Measurements from ENCODE around the gene CISTR. TPM values are rescaled to one million over a fixed set of nuclear protein-coding genes. Genes with fewer than 3 reads are reported as not detected.
A peak's percentile ranks its signal among the peaks of the same experiment; 100 is the strongest.
"Not testable (repeated sequence)": the region's sequence is repeated elsewhere in the genome, so short reads cannot be mapped to it uniquely, and the experiment has no call there.

CISTR gene
- total RNA-seq, 1 donor from 2014 or later, result not detected

DNA sequence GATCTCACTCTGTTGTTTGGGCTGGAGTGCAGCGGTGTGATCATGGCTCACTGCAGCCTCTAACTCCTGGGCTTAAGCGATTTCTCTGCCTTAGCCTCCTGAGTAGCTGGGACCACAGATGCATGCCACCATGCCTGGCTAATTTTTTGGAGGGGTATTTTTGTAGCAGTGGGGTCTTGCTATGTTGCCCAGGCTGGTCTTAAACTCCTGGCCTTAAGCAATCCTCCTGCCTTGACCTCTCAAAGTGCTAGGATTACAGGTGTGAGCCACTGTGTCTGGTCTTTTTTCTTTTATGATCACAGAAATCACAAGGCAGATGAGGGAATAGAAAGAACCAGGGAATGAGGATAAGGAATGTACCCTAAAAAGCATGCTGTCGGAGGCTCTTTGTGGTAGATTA is 11.0 kb upstream of the CISTR start:
- DNase-seq, result not testable (repeated sequence)

DNA sequence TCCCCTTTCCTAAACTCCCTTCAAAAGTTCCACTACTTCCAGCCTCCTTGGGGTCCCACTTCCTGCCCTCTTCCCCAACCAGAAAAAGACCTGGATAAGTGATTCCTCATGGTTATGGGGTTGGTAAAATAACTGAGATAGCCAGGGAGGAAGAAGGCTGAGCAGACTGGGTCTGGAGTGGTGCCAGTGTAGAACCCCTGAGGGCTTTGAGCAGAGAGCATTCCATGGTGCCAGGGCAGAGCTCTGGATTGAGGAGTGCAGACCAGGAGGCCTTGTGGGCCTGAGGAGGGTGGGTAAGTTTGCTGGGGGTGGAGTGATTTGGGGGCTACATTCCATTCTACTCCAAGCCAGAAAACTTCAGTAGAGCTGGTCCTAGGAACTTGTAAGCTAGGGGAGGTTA is 9.5 kb upstream of the CISTR start:
- DNase-seq, result no peak

DNA sequence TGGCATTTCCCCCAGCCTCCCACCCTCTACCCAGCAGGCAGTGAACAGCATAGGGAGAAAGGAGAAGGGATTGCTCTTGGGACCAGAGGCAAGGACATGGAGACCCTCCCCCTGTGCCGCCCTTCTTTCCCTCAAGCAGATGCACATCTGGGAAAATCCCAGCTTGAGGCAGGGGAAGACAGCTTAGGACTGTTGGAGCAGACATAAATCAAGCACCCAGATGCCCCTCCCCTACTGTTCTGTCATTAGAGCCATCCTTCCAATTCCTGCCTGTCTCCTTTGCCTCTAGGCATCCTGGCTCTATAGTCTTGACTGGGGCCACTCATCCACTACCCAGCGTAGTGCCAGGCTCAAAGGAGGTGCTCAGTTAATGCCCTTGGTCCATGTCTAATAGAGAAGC is 7.5 kb upstream of the CISTR start:
- DNase-seq, result no peak

DNA sequence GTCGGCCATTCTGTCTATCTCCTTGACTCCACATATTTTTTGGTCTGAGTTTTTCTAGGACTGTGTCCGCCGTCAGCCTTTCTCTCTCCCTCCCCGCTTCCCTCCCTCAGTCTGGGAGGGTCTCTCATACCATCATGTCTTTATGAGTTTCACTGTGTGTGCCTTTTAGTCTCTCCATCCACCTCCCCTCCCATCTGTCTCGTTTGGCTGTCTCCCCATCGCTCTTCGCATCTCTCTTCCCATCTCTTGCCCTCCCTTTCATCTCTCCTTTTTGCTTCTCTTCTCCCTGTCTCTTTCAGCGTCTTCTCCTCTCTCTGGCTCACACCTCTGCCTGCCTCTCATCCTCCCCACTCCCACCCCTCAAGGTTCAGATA is 6.9 kb upstream of the CISTR start:
- DNase-seq, result no peak

DNA sequence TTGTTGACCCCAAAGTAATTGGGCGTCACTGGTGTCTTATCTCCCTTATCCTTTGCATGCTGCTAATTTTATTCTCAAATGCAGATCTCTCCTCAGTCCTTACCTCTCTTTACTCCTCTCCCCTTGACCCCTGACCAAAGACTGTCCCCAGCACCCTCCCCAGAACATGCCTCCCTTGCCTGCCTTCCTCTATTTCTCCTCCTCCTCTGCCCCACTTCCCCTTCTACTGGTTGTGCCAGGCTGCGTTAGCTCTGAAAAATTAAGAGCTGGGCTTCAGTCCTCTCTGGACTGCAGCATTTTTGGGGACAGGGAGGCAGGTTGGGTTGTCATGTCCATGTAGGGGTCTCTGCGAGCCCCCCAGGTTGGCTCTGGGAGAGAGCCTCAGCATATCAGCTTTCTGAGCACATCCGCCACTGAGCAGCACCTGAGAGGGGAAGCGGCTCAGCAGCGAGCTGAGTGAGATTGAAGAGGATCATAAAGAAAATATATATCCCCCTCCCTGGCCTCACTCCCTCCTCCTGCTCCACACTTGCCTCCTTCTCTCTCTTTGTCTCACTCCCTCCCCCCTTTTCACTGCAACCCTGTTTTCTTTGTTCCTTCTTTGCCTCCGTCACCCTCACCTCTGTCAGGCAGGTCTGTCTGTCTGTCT is 6.4 kb upstream of the CISTR start:
- DNase-seq, result no peak

DNA sequence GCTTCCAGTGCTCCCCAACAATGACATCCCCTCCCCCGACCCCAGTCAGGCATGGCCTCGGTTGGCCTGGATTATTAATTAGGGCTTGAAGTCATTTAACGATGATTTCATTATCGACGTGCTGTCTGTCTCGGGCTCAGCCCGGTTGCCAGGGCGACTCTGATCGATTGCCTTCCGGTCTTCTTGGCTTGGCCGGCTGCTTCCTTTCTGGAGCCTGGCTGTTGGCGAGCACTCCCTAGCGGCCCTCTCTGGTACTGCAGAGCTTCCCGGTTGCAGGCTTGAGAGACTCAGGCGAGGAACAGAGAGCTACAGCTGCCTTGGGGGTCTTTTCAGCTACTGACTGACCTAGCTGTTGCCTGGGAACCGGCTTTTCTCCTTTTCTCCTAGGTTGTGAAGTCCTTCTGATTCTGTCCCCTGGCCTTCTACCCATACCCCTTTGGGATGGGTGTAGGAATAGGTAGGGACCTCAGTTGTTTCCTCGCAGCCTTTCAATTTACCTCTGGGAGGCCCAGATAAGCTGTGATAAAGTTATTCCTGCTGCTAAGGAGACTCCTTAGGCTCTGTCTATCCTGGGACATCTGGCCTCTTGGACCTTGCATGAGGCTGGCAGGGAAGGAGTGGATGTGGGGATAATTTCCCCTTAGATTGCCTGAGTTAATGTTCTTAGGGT is 5.5 kb upstream of the CISTR start:
- peak; percentile 84 for DNase-seq

DNA sequence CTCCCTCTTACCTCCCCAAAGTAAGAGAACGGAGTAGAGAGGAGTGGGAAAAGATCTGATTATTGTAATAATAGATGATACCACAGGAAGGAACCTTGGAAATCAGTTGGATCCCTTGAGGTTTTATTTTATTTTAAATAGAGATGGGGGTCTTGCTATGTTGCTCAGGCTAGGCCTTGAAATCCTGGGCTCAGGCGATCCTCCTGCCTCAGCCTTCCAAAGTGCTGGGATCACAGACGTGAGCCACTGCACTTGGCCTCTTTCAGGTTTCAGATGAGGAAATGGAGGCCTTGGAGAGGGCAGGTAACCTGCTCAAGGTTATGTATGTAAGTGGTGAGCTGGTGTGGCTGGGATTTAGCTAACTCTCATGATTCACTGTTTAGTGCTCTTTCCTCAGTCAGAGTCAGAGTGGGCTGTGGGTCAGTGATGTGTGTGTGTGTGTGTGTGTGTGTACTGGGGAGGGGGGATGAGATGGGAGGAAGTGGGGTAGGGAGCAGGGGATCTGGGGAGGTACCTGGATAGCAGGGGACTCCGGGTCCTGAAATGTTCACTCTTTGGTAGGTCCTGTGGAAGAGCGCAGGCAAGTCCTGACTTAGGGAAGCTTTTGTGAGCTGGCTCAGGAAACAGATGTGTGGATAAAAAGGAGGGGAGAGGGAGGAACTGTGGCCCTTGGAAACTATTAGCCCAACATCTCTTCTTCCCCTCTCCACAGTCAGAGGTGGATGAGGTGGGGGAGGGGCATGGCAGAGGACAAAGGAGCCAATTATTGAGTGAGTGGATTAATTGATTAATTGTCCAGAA is 4.7 kb upstream of the CISTR start:
- DNase-seq, result peak; percentile 54

DNA sequence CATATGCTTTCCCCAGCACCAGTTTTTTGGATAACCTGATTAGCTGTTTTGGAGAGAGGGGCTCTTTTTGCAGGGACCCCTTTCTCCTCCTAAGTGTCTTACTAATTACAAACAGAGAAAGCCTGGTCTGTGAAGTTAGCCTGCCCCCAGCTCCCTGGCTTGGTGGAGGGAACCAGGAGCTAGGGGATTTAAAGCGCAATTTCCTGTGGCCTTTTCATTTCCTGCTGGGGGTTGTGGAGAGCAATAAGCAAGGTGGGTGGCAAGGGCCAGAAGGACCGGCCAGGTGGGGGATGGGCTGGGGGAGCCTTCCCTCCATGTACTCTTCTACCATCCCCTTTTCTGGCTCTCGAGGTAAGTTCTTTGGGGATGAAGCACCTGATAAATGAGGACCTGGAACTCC is 4.1 kb upstream of the CISTR start:
- DNase-seq, result no peak

DNA sequence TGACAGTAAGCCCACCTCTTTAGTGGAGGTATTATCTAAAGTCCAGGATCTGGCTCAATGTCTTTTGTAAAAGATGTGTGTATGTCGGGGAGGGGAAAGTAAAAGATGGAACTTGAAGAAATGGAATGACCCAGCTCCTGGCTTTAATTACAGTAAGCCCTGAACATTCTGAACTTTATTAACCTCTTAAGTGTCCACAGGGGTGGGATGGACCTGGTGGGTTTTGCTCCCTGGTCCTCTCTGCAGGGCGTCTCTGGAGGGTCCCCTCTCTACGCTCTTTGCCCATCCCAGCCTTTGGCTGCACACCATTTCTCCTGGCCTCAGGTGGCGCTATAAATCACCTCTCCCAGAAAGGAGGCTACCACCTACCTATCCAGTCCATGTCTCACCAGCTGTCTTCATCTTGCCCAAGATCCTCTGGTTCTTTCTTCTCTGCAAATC is 3.7 kb upstream of the CISTR start:
- DNase-seq, result no peak

DNA sequence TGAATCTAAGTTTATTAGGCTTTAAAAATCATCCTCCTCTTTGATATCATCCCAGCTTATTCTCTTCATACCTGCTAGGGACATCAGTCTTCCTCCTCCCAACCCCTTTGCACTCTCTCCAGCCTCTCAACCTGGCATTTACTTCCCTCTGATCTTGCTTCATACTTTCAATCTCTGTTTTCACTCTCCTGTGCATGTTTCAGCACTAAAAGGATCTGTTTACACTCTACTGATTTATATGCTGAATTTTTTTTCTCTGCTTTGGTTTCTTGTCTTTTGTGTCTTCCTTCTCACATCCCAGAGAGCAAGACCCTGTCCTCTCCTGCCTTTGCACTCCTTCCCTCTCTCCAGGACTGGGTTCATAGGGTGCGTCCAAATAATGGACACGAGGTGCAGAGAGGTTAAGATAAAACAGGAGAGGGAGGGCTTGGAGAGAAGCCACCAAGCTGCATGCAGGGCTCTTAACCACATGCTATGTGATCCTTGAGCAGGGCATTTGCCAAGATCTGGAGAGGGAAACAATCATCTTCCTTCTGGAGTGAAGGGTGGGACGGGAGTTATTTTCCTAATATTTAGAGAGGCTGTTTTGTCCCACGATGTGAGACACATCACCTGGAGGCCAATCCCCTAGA is 3.0 kb upstream of the CISTR start:
- DNase-seq, result no peak

DNA sequence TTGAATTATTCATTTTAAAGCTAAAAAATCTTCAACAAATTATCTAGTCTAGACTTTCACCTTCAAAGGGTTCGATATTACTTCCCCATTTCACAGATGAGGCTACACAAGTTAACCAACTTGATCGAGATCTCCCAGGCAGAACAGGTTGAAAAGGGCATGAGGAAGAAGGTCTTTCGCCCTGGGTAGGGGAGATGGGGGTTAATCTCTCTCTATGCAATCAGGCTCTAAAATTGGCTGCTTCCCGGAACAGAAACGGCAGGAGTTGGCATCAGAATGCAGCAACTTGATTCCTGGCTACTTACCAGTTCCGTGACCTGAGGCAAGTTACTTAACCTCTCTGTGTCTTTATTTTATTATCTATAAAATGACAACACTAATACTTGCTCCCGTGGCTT is 2.4 kb upstream of the CISTR start:
- DNase-seq, result no peak

DNA sequence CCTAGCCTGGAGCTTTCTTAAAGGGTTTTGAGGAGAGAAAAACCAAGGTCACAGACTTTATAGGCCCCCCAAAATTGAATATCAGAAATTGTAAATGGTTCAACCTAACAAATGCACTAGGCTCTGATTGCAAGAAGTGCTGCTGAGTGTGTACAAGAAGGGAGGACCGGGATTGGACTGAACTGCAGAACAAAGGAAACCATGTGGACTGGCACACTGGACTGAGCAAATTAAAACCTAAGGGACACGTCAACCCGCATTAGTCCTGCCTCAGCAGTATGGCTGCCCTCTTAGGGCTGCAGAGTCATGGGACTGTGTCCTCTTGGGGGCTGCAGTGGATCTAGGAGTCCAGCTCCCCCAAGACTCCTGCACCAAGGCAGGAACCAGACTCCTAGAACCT is 842 bp upstream of the CISTR start:
- no peak for DNase-seq

DNA sequence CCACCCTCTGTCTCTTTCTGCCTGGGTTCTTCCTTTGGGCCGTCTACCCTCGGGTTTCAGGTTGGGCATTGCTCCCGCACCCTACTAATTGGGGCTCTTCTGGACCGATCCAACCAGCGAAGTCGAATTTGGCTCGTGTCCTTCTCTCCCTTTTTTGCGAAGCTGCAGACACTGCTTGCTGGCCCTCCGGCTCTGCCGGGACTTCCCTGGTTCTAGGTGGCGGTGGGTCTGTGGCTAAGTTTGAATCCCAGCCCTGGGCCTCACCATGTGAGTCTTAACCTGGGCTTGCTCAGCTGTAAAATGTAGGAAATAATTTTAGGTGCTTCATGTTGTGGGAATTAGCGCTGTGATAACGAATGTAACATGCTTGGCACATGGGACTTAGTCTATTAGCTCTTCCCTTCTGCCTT is 418 bp upstream of the CISTR start:
- no peak for DNase-seq

DNA sequence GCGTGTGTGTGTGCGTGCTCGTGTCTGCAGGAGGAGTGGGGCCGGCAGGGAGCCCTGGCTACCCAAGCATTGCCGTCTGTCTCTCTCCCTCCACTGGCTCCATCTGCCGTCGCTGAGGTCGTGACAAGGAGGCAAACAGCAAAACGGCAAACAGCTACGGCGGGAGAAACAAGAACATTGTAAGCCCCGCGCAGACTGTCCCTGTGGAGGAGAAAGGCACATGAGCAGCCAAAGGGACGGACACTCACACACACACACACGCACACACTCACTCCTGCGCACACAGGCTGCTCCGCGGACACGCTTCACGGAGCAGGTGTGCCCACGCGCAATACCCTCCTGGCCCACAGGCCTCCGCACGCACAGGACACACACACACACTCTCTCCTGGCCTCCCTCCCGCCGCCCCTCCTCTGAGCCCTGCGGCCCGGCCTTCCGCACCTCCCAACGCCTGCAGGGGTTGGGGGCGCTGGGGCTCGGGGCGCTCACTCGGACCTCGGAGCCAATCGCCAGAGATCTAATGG is 905 bp downstream of the CISTR start:
- no peak for DNase-seq

DNA sequence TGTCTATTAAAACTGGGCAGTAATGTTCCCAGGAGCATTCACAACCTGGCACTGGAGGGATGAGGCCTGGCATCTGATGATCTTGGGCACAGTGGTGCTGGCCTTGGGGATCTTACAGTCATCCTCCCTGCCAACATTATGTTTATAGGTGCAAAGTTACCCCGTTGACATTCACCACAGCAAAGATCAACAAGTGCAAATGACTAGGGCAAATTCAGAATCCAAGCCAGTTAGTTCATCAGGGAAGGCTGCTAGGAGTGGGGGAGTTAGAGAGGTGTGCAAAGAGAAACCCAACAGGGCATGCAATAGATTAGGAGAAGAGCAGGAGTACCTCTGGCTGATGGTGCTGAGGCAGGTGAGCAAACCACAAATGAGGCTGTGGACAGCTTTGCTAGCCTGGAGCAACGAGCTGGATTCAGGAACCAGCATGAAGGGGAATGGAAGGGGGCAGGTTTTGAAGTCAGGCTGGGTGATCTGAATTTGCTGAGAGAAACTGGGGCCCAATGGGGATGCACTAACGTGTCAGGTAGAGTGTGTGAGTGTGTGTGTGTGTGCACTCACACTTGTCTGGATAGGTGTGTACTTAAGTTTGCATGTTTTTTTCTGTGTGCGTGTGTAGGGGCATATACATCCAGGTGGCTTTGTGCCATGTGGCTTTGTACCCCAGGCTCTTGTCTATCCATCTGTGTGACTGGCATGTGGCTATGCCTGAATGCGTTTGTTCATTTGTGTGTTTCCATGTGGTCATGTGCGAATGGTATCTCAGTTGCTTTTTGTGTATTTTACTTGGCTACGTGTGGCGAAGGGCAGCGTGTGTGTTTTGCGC is 1.6 kb downstream of the CISTR start:
- DNase-seq, result no peak

DNA sequence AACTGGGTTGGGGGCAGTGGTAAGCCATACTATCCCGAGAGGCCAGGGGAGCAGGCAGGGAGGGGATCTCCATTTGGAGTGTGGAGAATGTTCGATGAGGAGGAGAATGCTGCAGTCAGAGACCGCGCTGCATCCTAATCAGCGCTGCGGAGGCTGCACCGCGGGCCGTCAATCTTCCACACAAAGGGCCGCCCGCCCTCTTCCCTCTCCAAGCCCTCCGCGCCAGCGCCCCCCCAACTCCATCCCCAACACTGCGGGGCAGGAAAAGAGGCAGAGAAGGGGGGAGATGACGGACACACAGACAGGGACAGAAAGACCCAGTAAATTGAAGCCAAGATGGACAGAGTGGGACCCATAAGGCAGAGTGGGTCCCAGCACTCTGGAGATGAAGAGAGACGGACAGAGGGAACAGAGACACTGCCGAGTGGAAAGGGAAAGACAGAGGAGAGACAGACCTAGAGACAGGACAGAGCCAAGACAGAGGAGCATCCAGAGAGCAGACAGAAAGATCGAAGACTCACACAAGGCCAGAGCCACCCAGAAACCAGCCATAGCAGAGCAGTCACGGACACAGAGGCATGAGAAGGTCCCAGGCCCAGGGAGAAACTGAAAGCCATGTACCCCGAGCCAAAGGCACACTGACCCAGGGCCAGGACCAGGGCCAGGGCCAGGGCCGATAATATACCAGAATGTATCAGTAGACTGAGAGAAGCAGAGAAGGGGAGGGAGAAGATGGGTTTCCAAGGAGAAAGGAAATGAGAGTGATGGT is 3.5 kb downstream of the CISTR start:
- no peak for DNase-seq

DNA sequence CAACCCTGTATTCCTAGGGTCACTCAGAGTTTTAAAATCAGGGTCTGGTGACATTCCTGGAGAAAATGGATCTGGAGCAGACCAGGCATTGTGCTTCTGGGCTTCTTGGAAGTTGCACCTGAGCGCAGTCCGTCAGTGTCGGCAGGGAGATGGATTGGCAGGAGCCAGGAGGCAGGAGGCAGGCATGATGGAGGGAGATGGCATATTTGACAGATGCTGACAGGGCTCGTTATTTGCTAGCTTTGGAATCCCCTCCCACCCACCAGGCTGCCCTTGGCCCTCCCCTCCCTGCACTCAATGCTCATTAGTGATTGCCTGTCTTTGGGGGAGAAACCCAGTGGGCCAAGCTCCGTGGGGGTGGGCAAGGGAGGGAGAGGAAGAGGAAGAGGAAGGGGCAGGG is 4.7 kb downstream of the CISTR start:
- no peak for DNase-seq

DNA sequence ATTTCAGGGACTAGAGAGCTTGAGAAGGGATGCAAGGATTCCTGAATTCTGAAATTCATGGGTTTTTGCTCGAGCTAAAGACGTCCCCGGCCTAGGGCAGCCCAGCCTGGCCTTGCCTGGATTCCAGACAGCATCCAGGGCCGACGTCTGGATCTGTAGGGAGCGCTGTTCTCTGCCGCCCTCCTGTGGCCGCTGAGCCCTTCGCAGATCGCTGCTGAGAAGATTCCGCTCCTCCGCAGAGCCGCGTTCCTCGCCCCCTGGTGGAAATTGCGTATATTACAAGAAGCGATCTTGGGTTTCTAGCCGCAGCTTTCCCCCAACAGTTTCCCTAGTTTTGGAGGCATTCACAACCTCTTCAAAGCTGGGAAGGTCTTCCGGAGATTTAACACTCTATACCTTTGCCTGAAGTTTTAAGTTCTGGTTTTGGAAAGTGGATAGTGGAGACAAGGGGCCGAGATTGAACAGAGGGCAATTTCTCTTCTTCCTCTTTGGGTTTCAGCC is 5.1 kb downstream of the CISTR start:
- peak; percentile 95 for DNase-seq

DNA sequence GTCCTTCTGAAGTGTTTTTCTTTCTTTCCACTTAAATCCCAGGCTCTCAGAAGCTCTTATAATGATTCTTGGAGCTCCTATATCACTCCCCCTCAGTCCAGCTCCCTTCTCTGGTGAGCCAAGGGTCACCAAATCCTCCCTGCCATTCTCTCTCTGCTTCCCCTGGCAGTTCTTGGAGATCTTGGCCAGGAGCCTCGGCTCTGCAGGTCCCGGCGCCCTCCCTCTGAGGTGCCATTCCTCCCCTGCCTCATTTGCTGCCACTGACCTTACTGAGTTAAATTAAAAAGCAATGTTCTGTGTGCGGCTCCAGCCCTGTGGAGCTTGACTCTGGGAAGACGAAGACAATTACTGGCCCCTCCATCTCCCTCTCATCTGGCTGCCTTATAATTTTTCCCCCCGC is 7.0 kb downstream of the CISTR start:
- DNase-seq, result no peak

DNA sequence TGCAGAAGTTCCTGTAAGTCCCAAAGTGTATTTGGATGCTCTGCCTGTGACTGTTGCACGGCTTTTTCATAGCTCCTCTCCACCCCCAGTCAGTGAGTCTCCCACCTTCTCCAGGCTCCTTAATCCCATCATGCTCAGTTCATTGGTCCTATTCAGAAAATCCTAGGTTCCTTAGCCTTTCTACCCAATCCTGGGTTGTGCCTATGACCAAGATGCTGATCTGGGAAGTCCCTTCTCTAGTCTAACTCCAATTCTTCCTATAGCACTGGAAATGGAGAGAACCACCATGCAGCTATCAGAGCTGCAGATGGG is 7.7 kb downstream of the CISTR start:
- DNase-seq, result no peak
